ENCODE results near the gene ACER3.

The ACER3 gene

DNA sequence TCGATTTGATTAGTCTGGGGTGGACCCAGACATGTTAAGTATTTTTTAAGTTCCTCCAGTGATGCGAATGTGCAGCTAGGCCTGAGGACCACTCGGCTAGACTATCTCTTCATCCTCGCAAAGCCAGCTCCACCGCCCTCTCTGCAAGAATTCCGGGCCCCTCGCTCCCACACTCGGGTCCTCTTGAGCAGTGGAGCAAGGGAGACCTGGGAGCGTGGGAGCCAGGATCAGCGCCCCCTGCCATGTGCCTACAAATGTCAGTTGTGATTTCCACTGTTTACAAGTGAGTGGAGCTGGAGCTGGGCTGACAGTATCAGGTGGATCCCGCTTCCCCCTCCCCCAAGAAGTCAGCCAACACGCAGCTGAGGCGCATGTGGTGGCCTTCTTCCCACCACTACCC, 180.2 kb downstream of the ACER3 start:
- no peak for DNase-seq (ENCODE audit: low read depth in 1 of 2, low spot score in 1 of 2)
- H3K4me3 ChIP-seq (replicated peaks; ENCODE audit: insufficient read depth, low read length), result no peak overlapping the region
- H3K27ac ChIP-seq (replicated peaks), result no peak overlapping the region
- TF ChIP-seq POLR2AphosphoS5 (IDR thresholded peaks at IDR 0.05; ENCODE audit: low read depth) (no peak), SPI1 (IDR thresholded peaks at IDR 0.05; ENCODE audit: borderline replicate concordance, low read depth) (no peak), GABPA (IDR thresholded peaks at IDR 0.05; ENCODE audit: low read depth) (no peak), CTCF (IDR thresholded peaks at IDR 0.05; ENCODE audit: insufficient read depth, low read length) (no peak)
- TF ChIP-seq, protein P1, sequence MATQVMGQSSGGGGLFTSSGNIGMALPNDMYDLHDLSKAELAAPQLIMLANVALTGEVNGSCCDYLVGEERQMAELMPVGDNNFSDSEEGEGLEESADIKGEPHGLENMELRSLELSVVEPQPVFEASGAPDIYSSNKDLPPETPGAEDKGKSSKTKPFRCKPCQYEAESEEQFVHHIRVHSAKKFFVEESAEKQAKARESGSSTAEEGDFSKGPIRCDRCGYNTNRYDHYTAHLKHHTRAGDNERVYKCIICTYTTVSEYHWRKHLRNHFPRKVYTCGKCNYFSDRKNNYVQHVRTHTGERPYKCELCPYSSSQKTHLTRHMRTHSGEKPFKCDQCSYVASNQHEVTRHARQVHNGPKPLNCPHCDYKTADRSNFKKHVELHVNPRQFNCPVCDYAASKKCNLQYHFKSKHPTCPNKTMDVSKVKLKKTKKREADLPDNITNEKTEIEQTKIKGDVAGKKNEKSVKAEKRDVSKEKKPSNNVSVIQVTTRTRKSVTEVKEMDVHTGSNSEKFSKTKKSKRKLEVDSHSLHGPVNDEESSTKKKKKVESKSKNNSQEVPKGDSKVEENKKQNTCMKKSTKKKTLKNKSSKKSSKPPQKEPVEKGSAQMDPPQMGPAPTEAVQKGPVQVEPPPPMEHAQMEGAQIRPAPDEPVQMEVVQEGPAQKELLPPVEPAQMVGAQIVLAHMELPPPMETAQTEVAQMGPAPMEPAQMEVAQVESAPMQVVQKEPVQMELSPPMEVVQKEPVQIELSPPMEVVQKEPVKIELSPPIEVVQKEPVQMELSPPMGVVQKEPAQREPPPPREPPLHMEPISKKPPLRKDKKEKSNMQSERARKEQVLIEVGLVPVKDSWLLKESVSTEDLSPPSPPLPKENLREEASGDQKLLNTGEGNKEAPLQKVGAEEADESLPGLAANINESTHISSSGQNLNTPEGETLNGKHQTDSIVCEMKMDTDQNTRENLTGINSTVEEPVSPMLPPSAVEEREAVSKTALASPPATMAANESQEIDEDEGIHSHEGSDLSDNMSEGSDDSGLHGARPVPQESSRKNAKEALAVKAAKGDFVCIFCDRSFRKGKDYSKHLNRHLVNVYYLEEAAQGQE (IDR thresholded peaks at IDR 0.05; ENCODE audit: insufficient replicate concordance, low read depth), result no peak
- peaks cover 14% of the 10 kb centered on the region for H3K27me3 ChIP-seq (ENCODE audit: insufficient read depth, poor library complexity, severe bottlenecking)

DNA sequence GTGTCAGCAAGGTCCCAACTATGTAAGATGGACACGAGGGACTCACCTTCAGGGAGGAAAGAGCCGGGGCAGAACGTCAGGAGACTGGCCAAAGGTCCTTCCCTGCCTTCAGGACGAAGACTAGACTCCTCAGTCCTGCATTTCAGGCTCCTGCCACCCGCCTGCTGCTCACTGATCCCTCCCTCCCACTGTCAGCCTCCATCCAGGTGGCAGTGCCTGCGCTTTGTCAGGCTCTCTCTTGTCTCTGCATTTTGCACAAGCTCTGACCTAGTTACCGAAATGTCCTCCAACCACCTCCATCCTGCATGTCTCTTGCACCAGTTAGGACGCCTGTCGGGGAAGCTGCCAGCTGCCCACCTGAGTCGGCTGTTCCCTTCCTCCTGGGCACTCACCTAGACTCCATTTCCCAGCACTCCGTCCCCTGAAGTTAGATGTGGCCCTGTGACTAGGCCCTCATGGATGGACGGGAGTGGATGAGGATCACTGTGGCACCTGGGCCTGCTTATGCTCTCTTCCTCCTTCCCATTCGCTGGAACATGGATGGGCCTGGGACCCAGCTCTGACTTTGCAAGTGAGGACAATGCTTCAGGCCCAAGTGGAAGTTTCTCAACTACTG, 181.5 kb downstream of the ACER3 start:
- DNase-seq (ENCODE audit: low read depth in 1 of 2, low spot score in 1 of 2), result no peak
- H3K27me3 ChIP-seq (ENCODE audit: insufficient read depth, poor library complexity, severe bottlenecking), result peaks cover 14% of the 10 kb centered on the region
- no peak overlapping the region for H3K4me3 ChIP-seq (replicated peaks; ENCODE audit: insufficient read depth, low read length)
- TF ChIP-seq POLR2AphosphoS5 (IDR thresholded peaks at IDR 0.05; ENCODE audit: low read depth) (no peak), SPI1 (IDR thresholded peaks at IDR 0.05; ENCODE audit: borderline replicate concordance, low read depth) (no peak), CTCF (IDR thresholded peaks at IDR 0.05; ENCODE audit: insufficient read depth, low read length) (no peak), GABPA (IDR thresholded peaks at IDR 0.05; ENCODE audit: low read depth) (no peak)
- TF ChIP-seq, protein P1 (IDR thresholded peaks at IDR 0.05; ENCODE audit: insufficient replicate concordance, low read depth), result no peak
- no peak overlapping the region for H3K27ac ChIP-seq (replicated peaks)

DNA sequence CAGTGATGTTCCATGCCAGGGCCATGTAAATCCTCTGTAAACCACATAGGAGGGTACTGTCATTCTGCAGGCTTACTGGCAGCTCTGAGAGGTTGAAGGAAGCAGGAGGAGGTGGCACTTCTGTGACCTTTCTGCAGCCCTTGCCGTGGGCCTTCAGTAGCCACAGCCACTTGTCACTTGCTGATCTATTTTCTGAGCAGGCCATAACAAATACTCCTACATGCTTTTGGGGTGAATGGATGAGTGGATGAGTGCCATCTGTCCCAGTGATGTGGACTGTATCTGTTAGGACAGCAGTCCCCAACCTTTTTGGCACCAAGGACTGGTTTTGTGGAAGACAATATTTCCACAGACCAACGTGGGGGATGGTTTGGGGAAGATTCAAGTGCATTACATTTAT, 183.6 kb downstream of the ACER3 start:
- TF ChIP-seq SPI1 (IDR thresholded peaks at IDR 0.05; ENCODE audit: borderline replicate concordance, low read depth), result no peak
- no peak for TF ChIP-seq CTCF (IDR thresholded peaks at IDR 0.05; ENCODE audit: insufficient read depth, low read length)
- no peak for TF ChIP-seq POLR2AphosphoS5 (IDR thresholded peaks at IDR 0.05; ENCODE audit: low read depth)
- no peak for TF ChIP-seq GABPA (IDR thresholded peaks at IDR 0.05; ENCODE audit: low read depth)
- TF ChIP-seq, protein P1 (IDR thresholded peaks at IDR 0.05; ENCODE audit: insufficient replicate concordance, low read depth), result no peak
- H3K4me3 ChIP-seq (replicated peaks; ENCODE audit: insufficient read depth, low read length), result no peak overlapping the region
- no peak overlapping the region for H3K27ac ChIP-seq (replicated peaks)
- peaks cover 6% of the 10 kb centered on the region for H3K27me3 ChIP-seq (ENCODE audit: insufficient read depth, poor library complexity, severe bottlenecking)
- DNase-seq (ENCODE audit: low read depth in 1 of 2, low spot score in 1 of 2), result no peak

All from HL-60 (cell line).